Measurements from ENCODE around the gene DGKE.

The DGKE gene

DNA sequence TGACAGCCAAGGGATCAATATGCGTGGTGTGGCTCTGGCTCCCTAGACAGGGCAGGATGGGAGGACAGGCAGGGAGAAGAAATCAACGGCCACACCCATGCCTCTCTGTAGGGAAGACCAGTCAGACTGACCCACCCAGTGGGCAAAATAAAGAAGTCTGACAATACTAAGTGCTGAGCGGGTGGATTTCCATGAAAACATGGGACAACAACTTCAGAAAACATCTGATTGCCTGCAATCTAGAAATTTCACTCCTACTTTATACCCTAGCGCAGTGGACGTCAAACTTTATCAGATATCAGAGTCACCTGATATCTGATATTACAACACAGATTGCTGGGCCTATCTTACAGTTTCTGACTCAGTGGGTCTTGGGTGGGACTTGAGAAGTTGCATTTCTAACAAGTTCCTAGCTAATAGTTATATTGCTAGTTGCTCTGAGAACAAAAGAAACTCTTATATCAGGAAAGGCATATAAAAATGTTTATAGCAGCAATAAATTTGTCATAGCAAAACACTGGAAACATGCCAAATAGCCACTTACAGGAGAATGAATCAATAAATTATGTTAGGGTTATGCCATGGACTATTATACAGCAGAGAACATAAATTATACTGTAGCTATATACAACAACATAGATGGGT lies 38.6 kb upstream of the DGKE start (continued):
- TF ChIP-seq, protein P1, sequence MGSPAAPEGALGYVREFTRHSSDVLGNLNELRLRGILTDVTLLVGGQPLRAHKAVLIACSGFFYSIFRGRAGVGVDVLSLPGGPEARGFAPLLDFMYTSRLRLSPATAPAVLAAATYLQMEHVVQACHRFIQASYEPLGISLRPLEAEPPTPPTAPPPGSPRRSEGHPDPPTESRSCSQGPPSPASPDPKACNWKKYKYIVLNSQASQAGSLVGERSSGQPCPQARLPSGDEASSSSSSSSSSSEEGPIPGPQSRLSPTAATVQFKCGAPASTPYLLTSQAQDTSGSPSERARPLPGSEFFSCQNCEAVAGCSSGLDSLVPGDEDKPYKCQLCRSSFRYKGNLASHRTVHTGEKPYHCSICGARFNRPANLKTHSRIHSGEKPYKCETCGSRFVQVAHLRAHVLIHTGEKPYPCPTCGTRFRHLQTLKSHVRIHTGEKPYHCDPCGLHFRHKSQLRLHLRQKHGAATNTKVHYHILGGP (tag by site-specific recombination; IDR thresholded peaks at IDR 0.05), result peak; percentile 36; the same call in 1 of the 2 replicates
- TF ChIP-seq ZFHX2 (tag by site-specific recombination; conservative IDR thresholded peaks at IDR 0.05), result no peak
- TF ChIP-seq ZNF624 (tag by site-specific recombination; IDR thresholded peaks at IDR 0.05), result no peak
- TF ChIP-seq ZNF513 (tag by site-specific recombination; IDR thresholded peaks at IDR 0.05), result no peak
- TF ChIP-seq YY1 (tag by site-specific recombination; IDR thresholded peaks at IDR 0.05), result no peak
- no peak for TF ChIP-seq ZFP37 (tag by site-specific recombination; IDR thresholded peaks at IDR 0.05)
- no peak for TF ChIP-seq ZEB2 (tag by site-specific recombination; IDR thresholded peaks at IDR 0.05)
- TF ChIP-seq ZNF266 (tag by site-specific recombination; IDR thresholded peaks at IDR 0.05; ENCODE audit: low read depth), result no peak
- TF ChIP-seq ZNF174 (tag by site-specific recombination; IDR thresholded peaks at IDR 0.05), result no peak
- TF ChIP-seq, protein P2, sequence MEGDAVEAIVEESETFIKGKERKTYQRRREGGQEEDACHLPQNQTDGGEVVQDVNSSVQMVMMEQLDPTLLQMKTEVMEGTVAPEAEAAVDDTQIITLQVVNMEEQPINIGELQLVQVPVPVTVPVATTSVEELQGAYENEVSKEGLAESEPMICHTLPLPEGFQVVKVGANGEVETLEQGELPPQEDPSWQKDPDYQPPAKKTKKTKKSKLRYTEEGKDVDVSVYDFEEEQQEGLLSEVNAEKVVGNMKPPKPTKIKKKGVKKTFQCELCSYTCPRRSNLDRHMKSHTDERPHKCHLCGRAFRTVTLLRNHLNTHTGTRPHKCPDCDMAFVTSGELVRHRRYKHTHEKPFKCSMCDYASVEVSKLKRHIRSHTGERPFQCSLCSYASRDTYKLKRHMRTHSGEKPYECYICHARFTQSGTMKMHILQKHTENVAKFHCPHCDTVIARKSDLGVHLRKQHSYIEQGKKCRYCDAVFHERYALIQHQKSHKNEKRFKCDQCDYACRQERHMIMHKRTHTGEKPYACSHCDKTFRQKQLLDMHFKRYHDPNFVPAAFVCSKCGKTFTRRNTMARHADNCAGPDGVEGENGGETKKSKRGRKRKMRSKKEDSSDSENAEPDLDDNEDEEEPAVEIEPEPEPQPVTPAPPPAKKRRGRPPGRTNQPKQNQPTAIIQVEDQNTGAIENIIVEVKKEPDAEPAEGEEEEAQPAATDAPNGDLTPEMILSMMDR (tag by site-specific recombination; IDR thresholded peaks at IDR 0.05), result no peak
- TF ChIP-seq KLF7 (tag by site-specific recombination; IDR thresholded peaks at IDR 0.05; ENCODE audit: borderline replicate concordance), result no peak
- TF ChIP-seq SETDB1 (IDR thresholded peaks at IDR 0.05; ENCODE audit: insufficient read length, low read length), result peak; percentile 44
- TF ChIP-seq MEIS1 (CRISPR knock-in tag; IDR thresholded peaks at IDR 0.05; ENCODE audit: borderline replicate concordance), result no peak
- no peak for TF ChIP-seq ZBTB8A (tag by site-specific recombination; IDR thresholded peaks at IDR 0.05)
- no peak for TF ChIP-seq ZNF837 (tag by site-specific recombination; IDR thresholded peaks at IDR 0.05)
- no peak for TF ChIP-seq ZNF677 (tag by site-specific recombination; IDR thresholded peaks at IDR 0.05)
- TF ChIP-seq, protein P3, sequence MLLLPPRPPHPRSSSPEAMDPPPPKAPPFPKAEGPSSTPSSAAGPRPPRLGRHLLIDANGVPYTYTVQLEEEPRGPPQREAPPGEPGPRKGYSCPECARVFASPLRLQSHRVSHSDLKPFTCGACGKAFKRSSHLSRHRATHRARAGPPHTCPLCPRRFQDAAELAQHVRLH (tag by site-specific recombination; IDR thresholded peaks at IDR 0.05), result 0 out of 2 replicates have a peak, but pooled peaks have one; percentile 62
- TF ChIP-seq ZIC2 (tag by site-specific recombination; IDR thresholded peaks at IDR 0.05), result no peak
- TF ChIP-seq ZNF248 (tag by site-specific recombination; IDR thresholded peaks at IDR 0.05), result no peak
- TF ChIP-seq ZNF350 (tag by site-specific recombination; IDR thresholded peaks at IDR 0.05), result no peak

DNA sequence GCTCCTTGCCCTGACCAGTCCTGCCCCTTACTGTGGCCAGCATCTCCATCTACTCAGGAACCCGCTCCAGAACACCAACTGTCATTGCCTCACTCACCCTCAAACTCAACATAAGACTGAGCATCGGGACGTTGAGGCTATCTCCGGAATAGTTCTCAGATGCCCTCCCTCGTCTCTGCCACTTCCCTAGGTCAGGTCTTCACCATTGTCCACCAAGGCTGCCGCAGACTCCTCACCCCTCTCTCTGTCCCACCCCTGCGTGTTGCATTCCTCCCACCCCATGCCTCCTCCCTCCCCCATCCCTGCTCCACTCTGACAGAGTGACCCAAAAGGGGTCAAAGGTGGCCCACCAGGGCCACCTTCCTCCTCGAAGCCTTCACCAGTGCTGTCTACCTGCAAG lies 37.4 kb upstream of the DGKE start:
- no peak overlapping the region for H3K4me3 ChIP-seq (ENCODE audit: low read depth, low read length)
- H3K27ac ChIP-seq (ENCODE audit: extremely low read depth, low read depth, low read length), result no peak overlapping the region
- H3K4me1 ChIP-seq (ENCODE audit: control insufficient read depth, insufficient read depth, low read length), result peaks cover 15% of the 10 kb centered on the region; the same call in 1 of the 2 replicates
- no peaks in the 10 kb centered on the region for H3K9me3 ChIP-seq (ENCODE audit: control insufficient read depth, insufficient read depth, low read depth, low read length)
- H3K36me3 ChIP-seq (ENCODE audit: control insufficient read depth in 2 of 2, insufficient read depth in 1 of 2, low read length in 2 of 2), result no peaks in the 10 kb centered on the region
- TF ChIP-seq KLF16 (tag by site-specific recombination; IDR thresholded peaks at IDR 0.05), result no peak
- TF ChIP-seq ZNF362 (tag by site-specific recombination; IDR thresholded peaks at IDR 0.05), result no peak
- no peak for TF ChIP-seq SALL2 (tag by site-specific recombination; IDR thresholded peaks at IDR 0.05; ENCODE audit: borderline replicate concordance)
- no peak for TF ChIP-seq ZNF791 (tag by site-specific recombination; IDR thresholded peaks at IDR 0.05)
- TF ChIP-seq, protein P4, sequence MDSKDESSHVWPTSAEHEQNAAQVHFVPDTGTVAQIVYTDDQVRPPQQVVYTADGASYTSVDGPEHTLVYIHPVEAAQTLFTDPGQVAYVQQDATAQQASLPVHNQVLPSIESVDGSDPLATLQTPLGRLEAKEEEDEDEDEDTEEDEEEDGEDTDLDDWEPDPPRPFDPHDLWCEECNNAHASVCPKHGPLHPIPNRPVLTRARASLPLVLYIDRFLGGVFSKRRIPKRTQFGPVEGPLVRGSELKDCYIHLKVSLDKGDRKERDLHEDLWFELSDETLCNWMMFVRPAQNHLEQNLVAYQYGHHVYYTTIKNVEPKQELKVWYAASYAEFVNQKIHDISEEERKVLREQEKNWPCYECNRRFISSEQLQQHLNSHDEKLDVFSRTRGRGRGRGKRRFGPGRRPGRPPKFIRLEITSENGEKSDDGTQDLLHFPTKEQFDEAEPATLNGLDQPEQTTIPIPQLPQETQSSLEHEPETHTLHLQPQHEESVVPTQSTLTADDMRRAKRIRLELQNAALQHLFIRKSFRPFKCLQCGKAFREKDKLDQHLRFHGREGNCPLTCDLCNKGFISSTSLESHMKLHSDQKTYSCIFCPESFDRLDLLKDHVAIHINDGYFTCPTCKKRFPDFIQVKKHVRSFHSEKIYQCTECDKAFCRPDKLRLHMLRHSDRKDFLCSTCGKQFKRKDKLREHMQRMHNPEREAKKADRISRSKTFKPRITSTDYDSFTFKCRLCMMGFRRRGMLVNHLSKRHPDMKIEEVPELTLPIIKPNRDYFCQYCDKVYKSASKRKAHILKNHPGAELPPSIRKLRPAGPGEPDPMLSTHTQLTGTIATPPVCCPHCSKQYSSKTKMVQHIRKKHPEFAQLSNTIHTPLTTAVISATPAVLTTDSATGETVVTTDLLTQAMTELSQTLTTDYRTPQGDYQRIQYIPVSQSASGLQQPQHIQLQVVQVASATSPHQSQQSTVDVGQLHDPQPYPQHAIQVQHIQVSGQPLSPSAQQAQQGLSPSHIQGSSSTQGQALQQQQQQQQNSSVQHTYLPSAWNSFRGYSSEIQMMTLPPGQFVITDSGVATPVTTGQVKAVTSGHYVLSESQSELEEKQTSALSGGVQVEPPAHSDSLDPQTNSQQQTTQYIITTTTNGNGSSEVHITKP (tag by site-specific recombination; IDR thresholded peaks at IDR 0.05), result no peak
- TF ChIP-seq SCRT1 (tag by site-specific recombination; IDR thresholded peaks at IDR 0.05; ENCODE audit: borderline replicate concordance), result no peak
- no peak for TF ChIP-seq HOXD13 (CRISPR knock-in tag; IDR thresholded peaks at IDR 0.05; ENCODE audit: borderline replicate concordance)
- no peak for TF ChIP-seq ZNF560 (tag by site-specific recombination; IDR thresholded peaks at IDR 0.05; ENCODE audit: borderline replicate concordance)
- TF ChIP-seq ZNF350 (tag by site-specific recombination; IDR thresholded peaks at IDR 0.05), result no peak
- ChIA-PET CTCF (interaction anchor here (1.3 kb wide), 1 partner anchor 297 kb away, joined by 3 read pairs; no protein-coding TSS in a partner anchor), POLR2A (no interaction called here)

All from HEK293 (cell line).